Stimulated activated CD8-positive, alpha-beta memory T cell treated with anti-CD3 and anti-CD28 coated beads, Interleukin-12 subunit alpha, Interleukin-12 subunit beta, amount 100 ng/mL, for 4 hours (primary cell): Measurements from ENCODE around the gene CACNA2D3.

ENCODE experiments used
- DNase-seq: peaks from one replicate; pipeline ENCODE4 v3.0.0-alpha.2; 2020; ENCODE audit warnings: low read depth

Gene CACNA2D3

GRCh38 chr3:54681706-54682105 is 559.4 kb downstream of the CACNA2D3 start:
- no peak for DNase-seq

- DNase-seq, result no peak
These were observed 562.9 kb downstream of the CACNA2D3 start for GRCh38 chr3:54685213-54685612.

GRCh38 chr3:54691289-54691771 is 569.0 kb downstream of the CACNA2D3 start:
- DNase-seq, result no peak

GRCh38 chr3:54696313-54696712 is 574.0 kb downstream of the CACNA2D3 start:
- no peak for DNase-seq

- DNase-seq, result no peak
These were observed 575.7 kb downstream of the CACNA2D3 start for GRCh38 chr3:54698054-54698453.

- DNase-seq, result no peak
These were observed 581.6 kb downstream of the CACNA2D3 start for GRCh38 chr3:54703923-54704322.

GRCh38 chr3:54705730-54706129 is 583.4 kb downstream of the CACNA2D3 start:
- DNase-seq, result no peak

- DNase-seq, result no peak
These were observed 584.4 kb downstream of the CACNA2D3 start for GRCh38 chr3:54706738-54707137.

GRCh38 chr3:54709785-54710184 is 587.4 kb downstream of the CACNA2D3 start:
- no peak for DNase-seq

- DNase-seq, result no peak
These were observed 588.6 kb downstream of the CACNA2D3 start for GRCh38 chr3:54710954-54711353.

- no peak for DNase-seq
These were observed 590.2 kb downstream of the CACNA2D3 start for GRCh38 chr3:54712539-54712938.

GRCh38 chr3:54713031-54713430 is 590.7 kb downstream of the CACNA2D3 start:
- DNase-seq, result no peak

GRCh38 chr3:54713455-54713854 is 591.1 kb downstream of the CACNA2D3 start:
- no peak for DNase-seq

GRCh38 chr3:54714035-54714434 is 591.7 kb downstream of the CACNA2D3 start:
- no peak for DNase-seq

GRCh38 chr3:54717506-54717905 is 595.2 kb downstream of the CACNA2D3 start:
- DNase-seq, result no peak

- no peak for DNase-seq
These were observed 597.6 kb downstream of the CACNA2D3 start for GRCh38 chr3:54719914-54720313.

- DNase-seq, result no peak
These were observed 598.3 kb downstream of the CACNA2D3 start for GRCh38 chr3:54720604-54721003.

GRCh38 chr3:54731732-54732445 is 609.5 kb downstream of the CACNA2D3 start:
- DNase-seq, result no peak

GRCh38 chr3:54733106-54734006 is 611.0 kb downstream of the CACNA2D3 start:
- no peak for DNase-seq

- no peak for DNase-seq
These were observed 614.1 kb downstream of the CACNA2D3 start for GRCh38 chr3:54736459-54736858.

- no peak for DNase-seq
These were observed 621.4 kb downstream of the CACNA2D3 start for GRCh38 chr3:54743755-54744154.

- DNase-seq, result no peak
These were observed 621.9 kb downstream of the CACNA2D3 start for GRCh38 chr3:54744291-54744690.

GRCh38 chr3:54745843-54746242 is 623.5 kb downstream of the CACNA2D3 start:
- DNase-seq, result no peak
